Rectal smooth muscle tissue (tissue), 1 donor: ENCODE data around the gene SLC7A8.

Experiments
- H3K27ac ChIP-seq: one replicate; pipeline ENCODE4 v1.7.0; 2013; ENCODE audit warnings: low read depth, low read length, inconsistent platforms
- H3K27me3 ChIP-seq: one replicate; pipeline ENCODE4 v1.7.0; 2013; ENCODE audit warnings: low read length; ENCODE audit not compliant: control insufficient read depth, insufficient read depth
- H3K36me3 ChIP-seq: one replicate; pipeline ENCODE4 v1.7.0; 2013; ENCODE audit warnings: low read length; ENCODE audit not compliant: control insufficient read depth, insufficient read depth
- H3K4me1 ChIP-seq: one replicate; pipeline ENCODE4 v1.7.0; 2013; ENCODE audit warnings: low read length; ENCODE audit not compliant: control insufficient read depth, insufficient read depth
- H3K4me3 ChIP-seq: one replicate; pipeline ENCODE4 v1.7.0; 2013; ENCODE audit warnings: low read length
- H3K9ac ChIP-seq: one replicate; pipeline ENCODE4 v1.7.0; 2013; ENCODE audit warnings: low read length

The SLC7A8 gene

GRCh38 chr14:23089498-23090253 lies 93.8 kb downstream of the SLC7A8 start:
- Histone ChIP-seq H3K4me1 (peaks cover 12% of the 10 kb centered on the region), H3K27ac (no peak overlapping the region), H3K36me3 (peaks cover 37% of the 10 kb centered on the region)

GRCh38 chr14:23086565-23086964 lies 96.9 kb downstream of the SLC7A8 start:
- peaks cover 35% of the 10 kb centered on the region for H3K36me3 ChIP-seq
- no peaks in the 10 kb centered on the region for H3K4me1 ChIP-seq
- no peak overlapping the region for H3K4me3 ChIP-seq

More at GRCh38 chr14:23089498-23090253, 93.8 kb downstream of the SLC7A8 start:
- Histone ChIP-seq H3K27me3 (no peaks in the 10 kb centered on the region), H3K4me3 (no peak overlapping the region), H3K9ac (no peak overlapping the region)

GRCh38 chr14:23085458-23085857 lies 98.0 kb downstream of the SLC7A8 start:
- H3K27me3 ChIP-seq, result no peaks in the 10 kb centered on the region
- H3K36me3 ChIP-seq, result peaks cover 39% of the 10 kb centered on the region

More at GRCh38 chr14:23086565-23086964, 96.9 kb downstream of the SLC7A8 start:
- H3K27ac ChIP-seq, result no peak overlapping the region
- H3K27me3 ChIP-seq, result no peaks in the 10 kb centered on the region
- H3K9ac ChIP-seq, result no peak overlapping the region

GRCh38 chr14:23080474-23080873 lies 103.0 kb downstream of the SLC7A8 start:
- H3K9ac ChIP-seq, result no peak overlapping the region
- H3K27me3 ChIP-seq, result no peaks in the 10 kb centered on the region
- no peaks in the 10 kb centered on the region for H3K4me1 ChIP-seq
- H3K27ac ChIP-seq, result no peak overlapping the region
- H3K36me3 ChIP-seq, result peaks cover 47% of the 10 kb centered on the region
- H3K4me3 ChIP-seq, result no peak overlapping the region

More at GRCh38 chr14:23085458-23085857, 98.0 kb downstream of the SLC7A8 start:
- Histone ChIP-seq H3K27ac (no peak overlapping the region), H3K4me1 (no peaks in the 10 kb centered on the region), H3K4me3 (no peak overlapping the region), H3K9ac (no peak overlapping the region)

GRCh38 chr14:23079716-23080115 lies 103.7 kb downstream of the SLC7A8 start:
- Histone ChIP-seq H3K36me3 (peaks cover 49% of the 10 kb centered on the region), H3K9ac (no peak overlapping the region), H3K27me3 (no peaks in the 10 kb centered on the region), H3K4me1 (no peaks in the 10 kb centered on the region), H3K4me3 (no peak overlapping the region), H3K27ac (no peak overlapping the region)

GRCh38 chr14:23078692-23079116 lies 104.8 kb downstream of the SLC7A8 start:
- Histone ChIP-seq H3K4me1 (no peaks in the 10 kb centered on the region), H3K27me3 (no peaks in the 10 kb centered on the region), H3K4me3 (no peak overlapping the region), H3K36me3 (peaks cover 52% of the 10 kb centered on the region), H3K9ac (no peak overlapping the region), H3K27ac (no peak overlapping the region)

- Histone ChIP-seq H3K4me1 (no peaks in the 10 kb centered on the region), H3K36me3 (peaks cover 53% of the 10 kb centered on the region), H3K27ac (no peak overlapping the region), H3K27me3 (no peaks in the 10 kb centered on the region), H3K9ac (no peak overlapping the region), H3K4me3 (no peak overlapping the region)
Observed at GRCh38 chr14:23077962-23078361, 105.5 kb downstream of the SLC7A8 start.

DNA sequence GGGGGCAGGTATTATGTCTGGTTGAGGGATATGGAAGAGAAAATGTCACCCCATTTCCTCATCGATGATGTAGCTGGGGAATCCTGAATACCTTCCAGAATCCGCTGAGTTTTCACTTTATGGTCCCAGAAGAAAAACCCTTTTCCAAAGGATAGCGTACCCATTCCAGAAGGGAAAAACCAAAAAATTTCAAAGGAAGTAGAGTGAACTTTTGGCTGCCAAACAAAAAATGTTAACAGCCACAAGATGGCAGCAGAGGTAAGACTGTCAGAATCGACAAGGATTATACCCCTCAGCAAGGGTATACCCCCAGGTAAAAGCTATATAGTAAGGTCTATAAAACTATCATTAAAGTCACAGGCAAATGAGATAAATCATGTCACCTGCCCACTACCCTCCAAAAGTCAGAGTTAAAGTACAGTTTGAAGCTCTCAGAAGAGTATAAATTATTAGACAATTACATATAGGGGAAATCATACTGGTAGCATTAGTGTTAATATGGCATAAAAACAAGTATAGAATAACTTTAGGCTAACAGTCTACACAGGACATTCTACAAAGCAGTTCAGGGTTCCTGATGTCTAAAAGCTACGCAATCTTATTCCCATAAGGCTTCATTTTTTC lies 106.6 kb downstream of the SLC7A8 start:
- H3K27me3 ChIP-seq, result no peaks in the 10 kb centered on the region
- peaks cover 7% of the 10 kb centered on the region for H3K4me1 ChIP-seq
- no peak overlapping the region for H3K9ac ChIP-seq
- no peak overlapping the region for H3K27ac ChIP-seq
- H3K4me3 ChIP-seq, result no peak overlapping the region
- H3K36me3 ChIP-seq, result peaks cover 55% of the 10 kb centered on the region
